GM12872 (cell line): ENCODE data around the gene ERN1.

Experiments
- CTCF ChIP-seq: IDR thresholded peaks from 3 replicates; pipeline ENCODE4 v1.5.1; 2011; ENCODE audit warnings: low read depth, mild to moderate bottlenecking, low read length, moderate library complexity; ENCODE audit not compliant: insufficient read depth

Gene ERN1

DNA sequence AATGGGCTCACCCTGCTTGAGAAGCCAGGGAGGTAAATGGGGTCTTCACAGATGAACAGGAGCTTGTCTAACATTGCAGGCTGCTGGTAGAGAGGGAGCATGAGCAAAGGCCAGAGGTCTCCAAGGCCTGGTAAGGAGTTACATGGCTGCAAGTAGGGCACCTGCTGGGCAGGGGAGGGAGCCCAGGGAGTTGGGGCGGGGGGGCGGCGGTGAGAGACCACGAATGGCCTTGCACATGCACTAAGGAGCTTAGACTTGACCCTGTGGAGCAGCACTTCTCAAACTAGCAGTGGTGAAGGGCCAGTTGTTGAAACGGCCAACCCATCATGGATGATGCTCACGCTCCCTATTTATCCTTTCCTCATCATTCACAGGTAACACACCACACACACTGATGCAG is 38.4 kb downstream of the ERN1 start:
- TF ChIP-seq CTCF = no peak

- no peak for TF ChIP-seq CTCF
Observed at GRCh38 chr17:64091116-64091515, 38.8 kb downstream of the ERN1 start.

DNA sequence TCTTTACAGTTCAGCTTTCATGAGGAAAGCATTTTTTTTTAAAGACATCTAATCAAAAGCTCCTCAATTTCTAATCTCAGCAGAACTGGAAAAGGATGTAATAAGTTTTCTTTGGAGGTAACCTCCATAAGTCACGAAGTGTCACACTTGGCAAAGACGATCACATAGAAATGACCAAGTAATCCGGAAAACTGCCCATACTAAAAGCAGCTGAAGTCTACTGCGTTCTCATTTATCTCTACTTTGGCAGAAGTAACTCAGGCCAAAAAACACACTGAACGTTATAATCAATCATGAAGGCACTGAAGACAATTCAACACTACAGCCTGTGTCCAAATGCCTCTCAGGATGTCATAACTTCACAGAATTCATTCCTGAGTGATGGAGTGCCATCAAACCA is 39.8 kb downstream of the ERN1 start:
- no peak for TF ChIP-seq CTCF

- no peak for TF ChIP-seq CTCF
Observed at GRCh38 chr17:64087252-64088005, 42.5 kb downstream of the ERN1 start.

GRCh38 chr17:64085650-64086005 is 44.3 kb downstream of the ERN1 start:
- no peak for TF ChIP-seq CTCF

DNA sequence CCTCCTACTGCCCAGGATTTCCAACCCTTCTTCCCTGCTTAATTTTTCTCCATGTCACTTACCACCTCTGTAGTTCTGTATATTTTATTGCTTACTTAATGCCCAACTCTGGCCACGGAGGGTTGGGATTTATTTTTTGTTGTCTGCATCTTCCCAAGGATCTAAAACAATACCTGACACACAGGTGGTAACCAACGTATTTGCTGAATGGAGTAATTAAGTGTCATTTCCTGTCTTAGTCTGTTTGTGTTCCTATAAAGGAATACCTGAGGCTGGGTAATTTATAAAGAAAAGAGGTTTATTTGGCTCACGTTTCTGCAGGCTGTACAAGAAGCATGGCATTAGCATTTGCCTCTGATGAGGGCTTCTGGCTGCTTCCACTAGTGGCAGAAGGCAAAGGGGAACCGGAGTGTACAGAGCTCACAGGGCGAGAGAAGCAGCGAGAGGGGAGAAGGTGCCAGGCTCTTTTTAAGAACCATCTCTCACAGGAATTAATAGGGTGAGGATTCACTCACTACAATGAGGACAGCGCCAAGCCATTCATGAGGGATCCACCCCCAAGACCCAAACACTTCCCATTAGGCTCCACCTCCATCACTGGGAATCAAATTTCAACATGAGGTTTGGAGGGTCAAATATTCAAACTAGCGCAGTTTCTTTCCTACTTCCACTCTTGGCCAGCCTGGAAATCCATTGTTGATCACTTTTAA is 44.8 kb downstream of the ERN1 start:
- no peak for TF ChIP-seq CTCF

GRCh38 chr17:64084086-64084939 is 45.6 kb downstream of the ERN1 start:
- no peak for TF ChIP-seq CTCF
